Lower lobe of right lung (tissue), 2 donors: ENCODE measurements around the gene STAG1. TPM values are rescaled to one million over a fixed set of nuclear protein-coding genes. Genes with fewer than 3 reads are reported as not detected.
"Not testable (repeated sequence)": the region's sequence is repeated elsewhere in the genome, so short reads cannot be mapped to it uniquely, and the experiment has no call there.

Experiments used
- ATAC-seq, 2 donors: fragments of 200-7000 bp; cut with Tn5 transposase; one replicate each; pipeline ENCODE4 v1.9.1; 2020 to 2022; ENCODE audit warnings: mild to moderate bottlenecking in 2 of 2, moderate library complexity in 2 of 2
- DNase-seq: peaks from one replicate; pipeline ENCODE4 v3.0.0-alpha.2; 2020
- H3K27ac ChIP-seq: fragments of 200-600 bp; one replicate; pipeline ENCODE4 v1.8.0; 2022
- H3K27me3 ChIP-seq: fragments of 200-600 bp; one replicate; pipeline ENCODE4 v1.8.0; 2022; ENCODE audit warnings: low read depth
- H3K36me3 ChIP-seq: fragments of 200-600 bp; one replicate; pipeline ENCODE4 v1.8.0; 2022; ENCODE audit warnings: mild to moderate bottlenecking
- H3K4me1 ChIP-seq: fragments of 200-600 bp; one replicate; pipeline ENCODE4 v1.8.0; 2022
- H3K4me3 ChIP-seq: fragments of 200-600 bp; one replicate; pipeline ENCODE4 v1.8.0; 2022; ENCODE audit warnings: mild to moderate bottlenecking
- H3K9me3 ChIP-seq: fragments of 200-600 bp; one replicate; pipeline ENCODE4 v1.8.0; 2022
- intact Hi-C: fragments of 100-400 bp; cut with DNase I; formaldehyde crosslinking; loops from one replicate; pipeline ENCODE4 v1.11.0; 2022
- total RNA-seq: library from RNA; stranded (reverse); fragmentation: NEBNext Ultra II Directional; extraction: Animal tissue kit (Norgen Biotek cat#: 25700); gene quantifications from one replicate; pipeline ENCODE4 v1.2.1, GENCODE V29; 2021
- TF ChIP-seq, protein P1 (sequence below): fragments of 200-600 bp; IDR thresholded peaks from one replicate; pipeline ENCODE4 v1.8.0; 2022; ENCODE audit warnings: antibody characterized with exemption, mild to moderate bottlenecking
- donor health status: DM: no; HTN: yes; CAD: no; lungs with severe emphysema.

The STAG1 gene
- total RNA-seq, 1 donor from 2014 or later = 41.3 TPM

DNA sequence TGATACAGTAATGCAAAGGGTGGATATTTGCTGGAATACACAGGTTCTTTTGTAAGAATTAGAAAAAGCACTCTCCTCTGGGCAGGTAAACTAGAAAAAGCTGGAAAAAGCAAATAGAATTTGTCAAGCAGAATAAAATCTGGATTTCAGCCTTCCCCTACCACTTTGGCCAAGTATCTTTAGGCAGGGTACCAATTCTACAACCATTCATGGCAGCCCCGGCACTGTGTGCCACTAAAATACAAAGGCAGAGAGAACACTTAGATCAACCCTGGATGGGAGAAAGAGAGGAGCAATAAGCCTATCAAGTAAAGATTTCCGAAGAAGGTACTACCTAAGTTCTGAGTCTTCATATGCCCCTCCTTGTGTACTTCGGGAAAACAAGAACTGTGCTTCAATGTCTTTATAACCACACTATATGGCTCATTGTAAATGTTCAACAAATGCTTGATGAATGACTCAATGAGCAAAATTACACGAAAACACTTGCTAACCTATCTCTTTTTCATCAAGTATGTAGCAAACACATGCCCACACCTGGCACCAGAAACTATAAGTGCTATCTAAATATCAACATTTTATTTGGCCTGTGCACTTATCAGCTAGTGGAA, 20.8 kb downstream of the STAG1 start:
- Histone ChIP-seq H3K27ac (no peak overlapping the region), H3K36me3 (no peaks in the 10 kb centered on the region), H3K27me3 (no peaks in the 10 kb centered on the region), H3K4me1 (peaks cover 54% of the 10 kb centered on the region), H3K4me3 (no peak overlapping the region), H3K9me3 (no peaks in the 10 kb centered on the region)
- intact Hi-C loops = no loop called here
- TF ChIP-seq, protein P1, sequence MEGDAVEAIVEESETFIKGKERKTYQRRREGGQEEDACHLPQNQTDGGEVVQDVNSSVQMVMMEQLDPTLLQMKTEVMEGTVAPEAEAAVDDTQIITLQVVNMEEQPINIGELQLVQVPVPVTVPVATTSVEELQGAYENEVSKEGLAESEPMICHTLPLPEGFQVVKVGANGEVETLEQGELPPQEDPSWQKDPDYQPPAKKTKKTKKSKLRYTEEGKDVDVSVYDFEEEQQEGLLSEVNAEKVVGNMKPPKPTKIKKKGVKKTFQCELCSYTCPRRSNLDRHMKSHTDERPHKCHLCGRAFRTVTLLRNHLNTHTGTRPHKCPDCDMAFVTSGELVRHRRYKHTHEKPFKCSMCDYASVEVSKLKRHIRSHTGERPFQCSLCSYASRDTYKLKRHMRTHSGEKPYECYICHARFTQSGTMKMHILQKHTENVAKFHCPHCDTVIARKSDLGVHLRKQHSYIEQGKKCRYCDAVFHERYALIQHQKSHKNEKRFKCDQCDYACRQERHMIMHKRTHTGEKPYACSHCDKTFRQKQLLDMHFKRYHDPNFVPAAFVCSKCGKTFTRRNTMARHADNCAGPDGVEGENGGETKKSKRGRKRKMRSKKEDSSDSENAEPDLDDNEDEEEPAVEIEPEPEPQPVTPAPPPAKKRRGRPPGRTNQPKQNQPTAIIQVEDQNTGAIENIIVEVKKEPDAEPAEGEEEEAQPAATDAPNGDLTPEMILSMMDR = no peak
- DNase-seq = no peak
- ATAC-seq = no peak

DNA sequence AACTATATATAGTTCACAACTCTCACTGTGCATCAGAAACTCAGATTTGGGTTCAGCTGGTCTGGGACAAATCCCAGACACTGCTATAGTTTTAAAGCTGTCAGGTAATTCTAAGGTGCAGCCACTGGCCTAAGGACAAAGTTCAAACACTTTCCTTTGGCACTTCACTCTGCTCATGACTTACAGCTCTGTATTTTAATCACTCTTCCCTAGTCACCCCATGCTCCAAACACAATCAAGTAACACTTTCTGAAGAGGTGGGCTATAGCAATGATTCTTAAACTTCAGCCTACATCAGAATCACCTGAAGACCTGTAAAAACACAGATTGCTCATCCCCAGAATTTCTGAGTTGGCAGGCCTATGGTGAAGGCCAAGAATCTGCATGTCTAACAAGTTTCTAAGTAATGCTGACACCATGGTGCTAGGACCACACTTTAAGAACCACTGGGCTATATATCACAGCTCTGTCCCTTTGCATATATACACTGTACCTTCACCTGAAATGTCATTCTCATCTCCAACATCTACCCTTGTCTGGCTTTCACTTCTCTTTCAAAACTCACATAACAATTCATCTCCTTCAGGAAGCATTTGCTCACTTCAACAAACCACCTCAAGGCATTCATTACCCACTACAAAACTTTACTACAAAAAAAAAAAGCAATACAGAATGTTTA, 21.4 kb downstream of the STAG1 start:
- intact Hi-C loops = no loop called here

DNA sequence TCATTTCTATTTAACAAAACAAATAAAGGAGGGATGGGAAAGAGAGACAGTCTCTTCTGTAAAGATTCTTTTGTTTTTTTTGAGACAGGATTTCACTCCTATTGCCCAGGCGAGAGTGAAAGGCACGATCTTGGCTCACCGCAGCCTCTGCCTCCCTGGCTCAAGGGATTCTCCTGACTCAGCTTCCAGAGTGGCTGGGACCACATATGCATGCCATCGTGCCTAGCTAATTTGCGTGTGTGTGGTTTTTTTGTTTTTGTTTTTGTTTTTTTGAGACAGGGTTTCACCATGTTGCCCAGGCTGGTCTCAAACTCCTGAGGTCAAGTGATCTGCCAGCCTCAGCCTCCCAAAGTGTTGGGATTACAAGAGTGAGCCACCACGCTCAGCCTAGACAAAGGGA, 23.3 kb downstream of the STAG1 start:
- no peak overlapping the region for H3K4me3 ChIP-seq
- H3K36me3 ChIP-seq = no peaks in the 10 kb centered on the region
- no peaks in the 10 kb centered on the region for H3K9me3 ChIP-seq
- intact Hi-C loops = no loop called here
- ATAC-seq = peak in 1 of 2 donors; percentile 51
- H3K27ac ChIP-seq = no peak overlapping the region
- no peak for DNase-seq
- H3K4me1 ChIP-seq = peaks cover 72% of the 10 kb centered on the region
- H3K27me3 ChIP-seq = no peaks in the 10 kb centered on the region
- TF ChIP-seq, protein P1 = no peak

More for the DNA sequence above, 21.4 kb downstream of the STAG1 start:
- Histone ChIP-seq H3K27ac (no peak overlapping the region), H3K27me3 (no peaks in the 10 kb centered on the region), H3K4me3 (no peak overlapping the region), H3K4me1 (peaks cover 61% of the 10 kb centered on the region), H3K9me3 (no peaks in the 10 kb centered on the region), H3K36me3 (no peaks in the 10 kb centered on the region)
- TF ChIP-seq, protein P1 = no peak
- DNase-seq (no peak), ATAC-seq (peak in 1 of 2 donors; percentile 32)

DNA sequence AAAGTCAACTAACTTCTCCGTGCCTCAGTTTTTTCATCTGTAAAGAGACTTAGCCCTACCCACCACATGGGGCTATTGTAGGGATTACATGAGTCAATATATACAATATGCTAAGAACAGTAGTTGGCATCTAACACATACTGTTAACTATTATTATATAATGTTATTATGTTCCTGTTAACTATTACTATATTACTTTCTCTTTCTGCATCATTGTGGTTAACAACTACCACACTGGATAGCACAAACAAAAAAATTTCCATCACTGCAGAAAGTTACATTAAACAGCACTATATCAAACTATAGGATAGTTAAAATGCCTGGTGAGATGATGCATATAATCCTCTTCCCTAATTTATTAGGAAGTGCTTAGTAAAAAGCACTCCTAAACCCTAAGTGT, 23.7 kb downstream of the STAG1 start:
- Histone ChIP-seq H3K27me3 (no peaks in the 10 kb centered on the region), H3K27ac (no peak overlapping the region), H3K36me3 (no peaks in the 10 kb centered on the region), H3K4me1 (peaks cover 71% of the 10 kb centered on the region), H3K9me3 (no peaks in the 10 kb centered on the region), H3K4me3 (no peak overlapping the region)
- DNase-seq (no peak), ATAC-seq (peak in 1 of 2 donors; percentile 16)
- TF ChIP-seq, protein P1 = no peak
- intact Hi-C loops = no loop called here

DNA sequence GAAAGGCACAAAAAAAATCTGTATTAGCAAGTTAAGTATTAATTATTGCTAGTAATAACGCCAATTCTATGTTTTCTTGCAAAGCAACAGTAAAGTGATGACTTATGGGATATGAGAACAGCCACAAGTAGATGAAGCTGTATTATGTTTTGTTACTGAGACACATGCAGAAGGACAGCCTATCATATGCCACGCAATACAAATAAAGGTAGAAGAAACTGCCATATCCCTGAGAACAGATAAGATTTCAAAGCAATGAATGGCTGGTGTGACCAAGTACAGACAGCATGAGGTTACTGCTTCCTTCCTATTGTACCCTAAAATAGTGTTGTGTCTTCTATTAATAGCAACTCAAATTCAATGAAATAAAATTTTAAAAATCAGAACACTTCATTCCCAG, 26.7 kb downstream of the STAG1 start:
- TF ChIP-seq, protein P1 = no peak
- H3K27ac ChIP-seq = no peak overlapping the region
- peaks cover 56% of the 10 kb centered on the region for H3K4me1 ChIP-seq
- H3K4me3 ChIP-seq = no peak overlapping the region
- no peak for DNase-seq
- intact Hi-C loops = no loop called here
- no peak for ATAC-seq
- no peaks in the 10 kb centered on the region for H3K9me3 ChIP-seq
- no peaks in the 10 kb centered on the region for H3K36me3 ChIP-seq
- H3K27me3 ChIP-seq = no peaks in the 10 kb centered on the region

DNA sequence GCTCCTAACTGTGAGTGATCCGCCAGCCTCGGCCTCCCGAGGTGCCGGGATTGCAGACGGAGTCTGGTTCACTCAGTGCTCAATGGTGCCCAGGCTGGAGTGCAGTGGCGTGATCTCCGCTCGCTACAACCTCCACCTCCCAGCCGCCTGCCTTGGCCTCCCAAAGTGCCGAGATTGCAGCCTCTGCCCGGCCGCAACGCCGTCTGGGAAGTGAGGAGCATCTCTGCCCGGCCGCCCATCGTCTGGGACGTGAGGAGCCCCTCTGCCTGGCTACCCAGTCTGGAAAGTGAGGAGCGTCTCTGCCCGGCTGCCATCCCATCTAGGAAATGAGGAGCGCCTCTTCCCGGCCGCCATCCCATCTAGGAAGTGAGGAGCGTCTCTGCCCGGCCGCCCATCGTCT, 29.3 kb downstream of the STAG1 start:
- H3K27me3 ChIP-seq, H3K9me3 ChIP-seq, intact Hi-C loops, H3K27ac ChIP-seq, H3K4me3 ChIP-seq, DNase-seq, ATAC-seq, H3K36me3 ChIP-seq: not testable (repeated sequence)
- peaks cover 31% of the 10 kb centered on the region for H3K4me1 ChIP-seq

DNA sequence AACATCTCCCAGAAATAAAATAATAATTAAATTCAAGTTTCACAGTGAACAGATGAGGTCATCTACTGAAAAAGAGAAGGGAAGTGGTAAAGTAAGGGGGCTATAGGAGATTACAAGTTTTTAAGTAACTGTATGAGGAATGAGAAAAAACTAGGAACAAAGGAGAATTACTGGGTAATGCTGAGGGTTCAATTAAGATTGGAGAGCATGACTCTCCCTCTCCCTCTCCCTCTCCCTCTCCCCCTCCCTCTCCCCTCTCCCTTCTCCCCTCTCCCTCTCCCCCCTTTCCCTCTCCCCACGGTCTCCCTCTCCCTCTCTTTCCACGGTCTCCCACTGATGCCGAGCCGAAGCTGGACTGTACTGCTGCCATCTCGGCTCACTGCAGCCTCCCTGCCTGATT, 29.8 kb downstream of the STAG1 start:
- ATAC-seq, DNase-seq, H3K36me3 ChIP-seq, intact Hi-C loops, H3K4me3 ChIP-seq, H3K9me3 ChIP-seq, H3K27ac ChIP-seq, H3K27me3 ChIP-seq: not testable (repeated sequence)
- peaks cover 26% of the 10 kb centered on the region for H3K4me1 ChIP-seq
